H9 (cell line): ENCODE data around the gene MUC5AC. TPM values are rescaled to one million over a fixed set of nuclear protein-coding genes. Genes with fewer than 3 reads are reported as not detected.

ENCODE experiments used
- DNase-seq: peaks from one replicate; pipeline ENCODE4 v3.0.0-alpha.2; 2017
- H2AFZ ChIP-seq: one replicate; pipeline ENCODE4 v1.6.1; 2013; ENCODE audit warnings: mild to moderate bottlenecking, low read length, control low read depth, moderate library complexity
- H2AK5ac ChIP-seq: 2 replicates; pipeline ENCODE4 v1.6.1; 2013; ENCODE audit warnings: low read length, control low read depth, mixed read lengths; ENCODE audit not compliant: insufficient read length
- H2BK120ac ChIP-seq: one replicate; pipeline ENCODE4 v1.6.1; 2013; ENCODE audit warnings: low read depth, mild to moderate bottlenecking, low read length, control low read depth, inconsistent platforms; ENCODE audit not compliant: poor library complexity, severe bottlenecking
- H2BK12ac ChIP-seq: 2 replicates; pipeline ENCODE4 v1.6.1; 2013; ENCODE audit warnings: low read length, control low read depth, mixed read lengths, low read depth; ENCODE audit not compliant: insufficient read length
- H2BK15ac ChIP-seq: 2 replicates; pipeline ENCODE4 v1.6.1; 2013; ENCODE audit warnings: low read depth, low read length, control low read depth
- H2BK20ac ChIP-seq: one replicate; pipeline ENCODE4 v1.6.1; 2013; ENCODE audit warnings: low read depth, mild to moderate bottlenecking, low read length, control low read depth, inconsistent platforms; ENCODE audit not compliant: poor library complexity, severe bottlenecking
- H2BK5ac ChIP-seq: 2 replicates; pipeline ENCODE4 v1.6.1; 2013; ENCODE audit warnings: low read length, control low read depth, mixed read lengths; ENCODE audit not compliant: insufficient read length
- H3K14ac ChIP-seq: 2 replicates; pipeline ENCODE4 v1.6.1; 2013; ENCODE audit warnings: low read length, control low read depth; ENCODE audit not compliant: insufficient read depth
- H3K18ac ChIP-seq: 2 replicates; pipeline ENCODE4 v1.6.1; 2013; ENCODE audit warnings: low read depth, mild to moderate bottlenecking, mixed read lengths, low read length, control low read depth; ENCODE audit not compliant: insufficient read length
- H3K23ac ChIP-seq: 2 replicates; pipeline ENCODE4 v1.6.1; 2013; ENCODE audit warnings: low read length, control low read depth, mixed read lengths, low read depth; ENCODE audit not compliant: insufficient read length
- H3K23me2 ChIP-seq: 2 replicates; pipeline ENCODE4 v1.6.1; 2013; ENCODE audit warnings: low read depth, mild to moderate bottlenecking, mixed read lengths, low read length, control low read depth; ENCODE audit not compliant: insufficient read length, poor library complexity, severe bottlenecking
- H3K27ac ChIP-seq: 2 replicates; pipeline ENCODE4 v1.5.1; 2013; ENCODE audit warnings: low read length, control low read depth, mixed read lengths, low read depth; ENCODE audit not compliant: insufficient read length
- H3K27me3 ChIP-seq: 2 replicates; pipeline ENCODE4 v1.6.1; 2013; ENCODE audit warnings: low read length, control low read depth, inconsistent platforms; ENCODE audit not compliant: insufficient read depth
- H3K4ac ChIP-seq: 2 replicates; pipeline ENCODE4 v1.6.1; 2013; ENCODE audit warnings: low read depth, mild to moderate bottlenecking, control low read depth, inconsistent platforms, low read length, moderate library complexity
- H3K4me1 ChIP-seq: 2 replicates; pipeline ENCODE4 v1.6.1; 2013; ENCODE audit warnings: low read length, control low read depth, inconsistent platforms; ENCODE audit not compliant: insufficient read depth
- H3K4me2 ChIP-seq: 2 replicates; pipeline ENCODE4 v1.6.1; 2013; ENCODE audit warnings: low read length, control low read depth, mixed read lengths; ENCODE audit not compliant: insufficient read length, insufficient read depth
- H3K56ac ChIP-seq: 2 replicates; pipeline ENCODE4 v1.6.1; 2013; ENCODE audit warnings: low read depth, mild to moderate bottlenecking, mixed read lengths, low read length, control low read depth; ENCODE audit not compliant: insufficient read length
- H3K79me1 ChIP-seq: 2 replicates; pipeline ENCODE4 v1.6.1; 2013; ENCODE audit warnings: low read depth, mild to moderate bottlenecking, moderate library complexity, low read length, control low read depth, inconsistent platforms; ENCODE audit not compliant: insufficient read depth, poor library complexity, severe bottlenecking
- H3K79me2 ChIP-seq: 2 replicates; pipeline ENCODE4 v1.6.1; 2013; ENCODE audit warnings: low read length, control low read depth, inconsistent platforms; ENCODE audit not compliant: insufficient read depth
- H3K9ac ChIP-seq: 2 replicates; pipeline ENCODE4 v1.6.1; 2013; ENCODE audit warnings: low read length, control low read depth, mixed read lengths; ENCODE audit not compliant: insufficient read length; ENCODE audit errors: extremely low read depth
- H3K9me3 ChIP-seq: one replicate; pipeline ENCODE4 v1.6.1; 2013; ENCODE audit warnings: low read depth, low read length, inconsistent platforms; ENCODE audit not compliant: control insufficient read depth
- H3T11ph ChIP-seq: one replicate; pipeline ENCODE4 v1.6.1; 2013; ENCODE audit warnings: mild to moderate bottlenecking, low read length, control low read depth, inconsistent platforms
- H4K20me1 ChIP-seq: one replicate; pipeline ENCODE4 v1.6.1; 2013; ENCODE audit not compliant: control insufficient read depth, insufficient read length, insufficient read depth
- H4K5ac ChIP-seq: 2 replicates; pipeline ENCODE4 v1.6.1; 2013; ENCODE audit warnings: low read depth, mild to moderate bottlenecking, mixed read lengths, low read length, control low read depth; ENCODE audit not compliant: insufficient read length
- H4K8ac ChIP-seq: replicated peaks from 2 replicates; pipeline ENCODE4 v1.6.1; 2013; ENCODE audit warnings: low read length, control low read depth, mixed read lengths, low read depth; ENCODE audit not compliant: insufficient read length
- H4K91ac ChIP-seq: 2 replicates; pipeline ENCODE4 v1.6.1; 2013; ENCODE audit warnings: low read depth, mild to moderate bottlenecking, moderate library complexity, mixed read lengths, low read length, control low read depth; ENCODE audit not compliant: insufficient read length
- H3K27ac Mint-ChIP-seq, 3 experiments: 2 replicates in 2 of 3; 3 replicates in 1 of 3; pipeline ENCODE4 v1.8.0; 2020 to 2021; ENCODE audit warnings: mixed read lengths in 3 of 3, mild to moderate bottlenecking in 1 of 3, moderate library complexity in 1 of 3
- H3K27me3 Mint-ChIP-seq: 2 replicates; pipeline ENCODE4 v1.8.0; 2021; ENCODE audit warnings: low read depth, mild to moderate bottlenecking, moderate library complexity, mixed read lengths
- H3K36me3 Mint-ChIP-seq, 3 experiments: 2 replicates in 2 of 3; 3 replicates in 1 of 3; pipeline ENCODE4 v1.8.0; 2020 to 2021; ENCODE audit warnings: low read depth in 3 of 3, mixed read lengths in 3 of 3; ENCODE audit not compliant: insufficient read depth in 1 of 3
- H3K4me1 Mint-ChIP-seq, 2 experiments: 2 replicates each; pipeline ENCODE4 v1.8.0; 2020; ENCODE audit warnings: mixed read lengths in 2 of 2
- H3K4me3 Mint-ChIP-seq, 2 experiments: 2 replicates in 1 of 2; 3 replicates in 1 of 2; pipeline ENCODE4 v1.8.0; 2020 to 2021; ENCODE audit warnings: mild to moderate bottlenecking in 2 of 2, mixed read lengths in 2 of 2, moderate library complexity in 1 of 2
- H3K9me3 Mint-ChIP-seq, 2 experiments: 2 replicates in 1 of 2; 3 replicates in 1 of 2; pipeline ENCODE4 v1.8.0; 2020; ENCODE audit warnings: mild to moderate bottlenecking in 2 of 2, mixed read lengths in 2 of 2, moderate library complexity in 1 of 2
- CTCF ChIP-seq: fragments of 200-600 bp; sonication (generic); conservative IDR thresholded peaks from 3 replicates; pipeline ENCODE4 v1.8.0; 2021; ENCODE audit warnings: antibody characterized with exemption, mild to moderate bottlenecking
- WGBS: extraction: QIAGEN DNeasy Blood & Tissue Kit; methylation state at CpG from one replicate; pipeline ENCODE4 v1.1.7; 2013; ENCODE audit warnings: missing lambda C conversion rate, low lambda C conversion rate, mixed read lengths; ENCODE audit not compliant: insufficient read length; ENCODE audit errors: extremely low coverage; 5-methylcytosine and 5-hydroxymethylcytosine counted together
- total RNA-seq: library from RNA; stranded (reverse); gene quantifications from 2 replicates; pipeline ENCODE4 v1.2.1, GENCODE V29; 2021

Gene MUC5AC
- total RNA-seq, 1 experiment from 2014 or later: not detected

GRCh38 chr11:1203505-1204271 lies 45.9 kb downstream of the MUC5AC start:
- Histone ChIP-seq H2BK120ac (no peak overlapping the region), H3K23me2 (peaks cover 4% of the 10 kb centered on the region), H4K20me1 (no peaks in the 10 kb centered on the region), H3K9ac (no peak overlapping the region), H4K8ac (no peak overlapping the region), H3K4me1 (no peaks in the 10 kb centered on the region), H3K4ac (no peak overlapping the region), H3K18ac (no peak overlapping the region), H3K9me3 (no peaks in the 10 kb centered on the region), H3K56ac (no peak overlapping the region), H4K91ac (no peak overlapping the region), H2AK5ac (no peak overlapping the region), H3K79me1 (no peaks in the 10 kb centered on the region), H2BK20ac (no peak overlapping the region), H3K14ac (no peak overlapping the region), H3K27me3 (no peaks in the 10 kb centered on the region), H2BK5ac (no peak overlapping the region), H2BK12ac (no peak overlapping the region), H4K5ac (no peak overlapping the region), H3K27ac (no peak overlapping the region), H2BK15ac (no peak overlapping the region), H3K79me2 (no peaks in the 10 kb centered on the region), H3T11ph (no peak overlapping the region), H2AFZ (no peak overlapping the region), H3K23ac (no peak overlapping the region), H3K4me2 (no peak overlapping the region)
- peak; percentile 25 for DNase-seq
- no peak for TF ChIP-seq CTCF
- peaks cover 3% of the 10 kb centered on the region; the same call in 1 of the 2 replicates for H3K27me3 Mint-ChIP-seq
- H3K4me1 Mint-ChIP-seq: no peaks in the 10 kb centered on the region
- H3K36me3 Mint-ChIP-seq: no peaks in the 10 kb centered on the region
- no peak overlapping the region for H3K27ac Mint-ChIP-seq
- no peak overlapping the region for H3K4me3 Mint-ChIP-seq
- no CpG with 5 or more reads among the region's 30 CpGs for WGBS
- no peaks in the 10 kb centered on the region for H3K9me3 Mint-ChIP-seq
